ENCODE data around the gene FTSJ1.
"Not testable (repeated sequence)": the region's sequence is repeated elsewhere in the genome, so short reads cannot be mapped to it uniquely, and the experiment has no call there.

The FTSJ1 gene

GRCh38 chrX:48497871-48498270 lies 21.9 kb downstream of the FTSJ1 start:
- no peak for DNase-seq (ENCODE audit: low read depth)

GRCh38 chrX:48498374-48498809 lies 22.4 kb downstream of the FTSJ1 start:
- DNase-seq (ENCODE audit: low read depth): no peak

GRCh38 chrX:48504261-48504660 lies 28.3 kb downstream of the FTSJ1 start:
- no peak for DNase-seq (ENCODE audit: low read depth)

- no peak for DNase-seq (ENCODE audit: low read depth)
Observed at GRCh38 chrX:48505481-48505880, 29.5 kb downstream of the FTSJ1 start.

GRCh38 chrX:48507246-48507645 lies 31.2 kb downstream of the FTSJ1 start:
- no peak for DNase-seq (ENCODE audit: low read depth)

- DNase-seq (ENCODE audit: low read depth): peak; percentile 58
Observed at GRCh38 chrX:48508400-48509244, 32.6 kb downstream of the FTSJ1 start, which contains the start of gene PORCN. Gene PORCN (plus strand): TSS chrX:48508992. CDS start chrX:48509821, 829 bp downstream.

- no peak for DNase-seq (ENCODE audit: low read depth)
Observed at GRCh38 chrX:48509245-48509590, 33.2 kb downstream of the FTSJ1 start.

- DNase-seq (ENCODE audit: low read depth): no peak
Observed at GRCh38 chrX:48509619-48510018, 33.6 kb downstream of the FTSJ1 start.

GRCh38 chrX:48511560-48511959 lies 35.6 kb downstream of the FTSJ1 start:
- DNase-seq (ENCODE audit: low read depth): no peak

GRCh38 chrX:48512371-48512935 lies 36.5 kb downstream of the FTSJ1 start:
- DNase-seq (ENCODE audit: low read depth): no peak

- no peak for DNase-seq (ENCODE audit: low read depth)
Observed at GRCh38 chrX:48513670-48514069, 37.7 kb downstream of the FTSJ1 start.

- no peak for DNase-seq (ENCODE audit: low read depth)
Observed at GRCh38 chrX:48514126-48514806, 38.3 kb downstream of the FTSJ1 start.

GRCh38 chrX:48514868-48515460 lies 39.0 kb downstream of the FTSJ1 start:
- no peak for DNase-seq (ENCODE audit: low read depth)

- DNase-seq (ENCODE audit: low read depth): no peak
Observed at GRCh38 chrX:48515842-48516241, 39.8 kb downstream of the FTSJ1 start.

- no peak for DNase-seq (ENCODE audit: low read depth)
Observed at GRCh38 chrX:48516285-48516684, 40.3 kb downstream of the FTSJ1 start.

GRCh38 chrX:48516987-48517386 lies 41.0 kb downstream of the FTSJ1 start:
- DNase-seq (ENCODE audit: low read depth): no peak

- DNase-seq (ENCODE audit: low read depth): not testable (repeated sequence)
Observed at GRCh38 chrX:48519481-48519880, 43.5 kb downstream of the FTSJ1 start.

GRCh38 chrX:48520455-48520854 lies 44.5 kb downstream of the FTSJ1 start:
- no peak for DNase-seq (ENCODE audit: low read depth)

GRCh38 chrX:48520976-48521352 lies 45.0 kb downstream of the FTSJ1 start:
- DNase-seq (ENCODE audit: low read depth): no peak

GRCh38 chrX:48521353-48522243 lies 45.6 kb downstream of the FTSJ1 start, which contains the start of gene EBP:
Gene EBP (plus strand): TSS chrX:48521808. CDS start chrX:48523772, 1,964 bp downstream.
- peak; percentile 73 for DNase-seq (ENCODE audit: low read depth)

GRCh38 chrX:48522291-48522690 lies 46.3 kb downstream of the FTSJ1 start:
- no peak for DNase-seq (ENCODE audit: low read depth)

- no peak for DNase-seq (ENCODE audit: low read depth)
Observed at GRCh38 chrX:48523682-48524081, 47.7 kb downstream of the FTSJ1 start.

Measured in stimulated activated CD8-positive, alpha-beta memory T cell treated with anti-CD3 and anti-CD28 coated beads, Interleukin-7, amount 100 ng/mL, for 24 hours (primary cell).